ENCODE measurements around the gene CDKN2AIPNL.

GRCh38 chr5:134453016-134453415 lies 41.3 kb upstream of the CDKN2AIPNL start:
- TF ChIP-seq CTCF (IDR thresholded peaks at IDR 0.05) = no peak
- TF ChIP-seq POLR2A (IDR thresholded peaks at IDR 0.05) = no peak

Data from uterus (tissue), 2 donors.